ENCODE results near the gene KCND2.
A peak's percentile ranks its signal among the peaks of the same experiment; 100 is the strongest.

Gene KCND2

DNA sequence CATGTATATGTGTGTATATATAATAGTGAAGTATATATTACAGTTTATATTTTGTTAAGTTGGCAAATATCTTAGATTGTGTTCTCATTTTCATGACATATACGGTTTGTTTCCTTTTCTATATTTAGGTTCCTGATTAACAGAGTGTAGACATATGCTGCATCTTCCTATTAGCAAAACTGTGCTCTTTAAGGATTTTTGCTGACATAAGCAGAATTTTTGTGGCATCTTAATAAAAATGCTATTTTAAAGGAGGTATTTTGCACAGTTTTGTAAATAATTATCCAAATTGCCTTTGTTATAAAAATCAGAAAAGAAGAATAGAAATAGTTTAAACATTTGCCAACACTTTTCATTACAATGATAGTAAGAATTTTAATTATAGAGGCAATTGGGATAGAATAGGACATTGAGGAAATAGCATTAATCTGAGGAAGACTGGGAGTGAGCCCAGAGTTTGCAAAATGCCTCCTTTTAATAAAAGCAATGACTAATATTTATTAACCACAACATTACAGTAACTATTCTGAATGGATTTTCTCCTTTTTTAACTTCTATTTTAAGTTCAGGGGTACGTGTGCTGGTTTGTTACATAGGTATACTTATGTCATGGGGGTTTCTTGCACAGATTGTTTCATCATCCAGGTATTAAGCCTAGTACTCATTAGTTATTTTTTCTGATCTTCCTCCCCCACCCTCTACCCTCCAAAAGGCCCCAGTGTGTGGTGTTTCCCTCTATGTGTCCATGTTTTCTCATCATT is 38.2 kb downstream of the KCND2 start:
- no peak for FAIRE-seq

DNA sequence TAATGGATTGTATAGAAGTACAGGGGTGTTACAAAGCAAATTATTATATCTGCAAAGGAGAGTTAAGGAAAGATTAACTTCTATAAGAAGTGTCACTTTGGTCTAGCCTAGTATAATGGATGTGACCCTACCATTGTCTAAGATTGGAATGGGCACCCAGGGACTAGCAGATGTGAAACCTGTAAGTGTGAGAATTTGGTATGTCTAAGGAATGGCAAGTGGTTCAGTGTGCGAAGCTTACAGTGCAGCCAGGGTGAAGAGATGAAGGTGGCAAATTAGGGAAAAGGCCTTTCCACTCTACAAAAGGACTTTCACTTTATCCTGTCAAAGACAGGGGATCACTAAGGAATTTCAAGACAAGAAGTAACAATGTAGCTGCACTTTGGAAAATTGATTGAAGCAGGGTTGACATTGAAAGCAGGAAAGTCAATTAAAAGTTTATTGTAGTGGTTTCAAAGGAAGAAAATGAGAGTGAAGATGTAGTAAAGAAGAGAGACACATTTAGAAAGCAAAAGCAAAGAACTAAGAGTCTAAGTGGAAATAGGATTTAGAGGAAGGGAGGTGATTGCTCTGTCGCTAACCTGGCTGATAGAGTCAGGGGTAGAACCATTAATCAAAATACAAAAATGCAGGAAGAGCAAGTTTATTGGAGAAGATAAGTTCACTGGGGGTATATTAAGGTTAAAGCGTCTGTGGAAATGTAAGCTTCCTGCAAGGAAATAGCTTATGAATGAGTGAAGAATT is 47.4 kb downstream of the KCND2 start:
- FAIRE-seq: no peak

DNA sequence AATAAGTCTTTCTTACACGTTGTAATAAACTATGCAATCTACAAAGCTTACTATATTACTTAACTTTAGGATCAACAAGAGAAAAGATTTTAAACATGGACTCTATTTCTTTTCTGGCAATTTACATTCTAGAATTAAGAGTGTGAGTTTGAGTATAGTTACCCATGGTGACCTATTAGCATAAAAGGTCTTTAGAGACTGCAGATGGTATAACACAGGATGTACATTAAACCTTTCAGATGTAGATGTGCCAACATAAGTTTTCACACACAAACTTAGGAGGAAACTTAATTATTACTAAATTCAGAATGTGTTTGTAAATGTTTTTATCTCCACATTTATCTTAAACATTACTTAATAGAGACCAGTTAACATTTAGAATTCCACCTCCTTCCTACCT is 54.1 kb downstream of the KCND2 start:
- FAIRE-seq: peak; percentile 55

DNA sequence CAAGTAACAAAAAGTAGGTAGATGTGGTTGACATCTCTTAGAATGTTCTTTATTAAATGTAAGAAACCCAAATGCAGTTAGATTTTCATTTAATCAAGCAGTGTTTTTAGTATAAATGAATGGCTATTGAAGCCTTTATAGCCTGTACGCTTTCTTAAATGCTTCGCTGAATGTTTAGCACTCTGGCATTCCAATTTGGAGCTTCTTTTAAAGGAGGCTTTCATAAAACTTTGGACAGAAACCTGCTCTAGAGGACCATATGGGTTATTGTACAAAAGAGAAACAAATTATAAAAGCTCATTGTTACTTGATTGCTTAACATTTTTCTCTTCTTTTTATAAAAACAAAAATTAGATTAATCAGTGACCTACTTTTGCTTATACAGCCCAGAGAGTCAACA is 59.5 kb downstream of the KCND2 start:
- no peak for FAIRE-seq

DNA sequence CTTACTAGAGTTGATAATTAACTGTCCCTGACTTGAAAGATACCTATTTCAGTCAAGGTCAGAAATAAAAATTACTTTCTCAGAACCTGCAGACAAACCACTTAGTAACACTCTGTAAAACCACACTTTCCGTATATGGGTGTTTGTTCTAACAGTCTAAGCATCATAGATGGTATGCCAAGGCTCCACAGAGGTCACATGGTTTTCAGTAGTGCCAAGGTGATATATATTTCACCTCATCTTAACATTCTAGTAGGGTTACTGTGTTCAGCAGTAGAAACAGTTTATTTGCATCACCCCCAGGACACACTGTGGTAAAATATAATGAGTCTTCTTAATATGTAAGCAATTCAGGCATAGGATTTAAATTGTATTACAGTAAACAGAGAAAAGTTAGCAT is 61.5 kb downstream of the KCND2 start:
- FAIRE-seq: no peak

DNA sequence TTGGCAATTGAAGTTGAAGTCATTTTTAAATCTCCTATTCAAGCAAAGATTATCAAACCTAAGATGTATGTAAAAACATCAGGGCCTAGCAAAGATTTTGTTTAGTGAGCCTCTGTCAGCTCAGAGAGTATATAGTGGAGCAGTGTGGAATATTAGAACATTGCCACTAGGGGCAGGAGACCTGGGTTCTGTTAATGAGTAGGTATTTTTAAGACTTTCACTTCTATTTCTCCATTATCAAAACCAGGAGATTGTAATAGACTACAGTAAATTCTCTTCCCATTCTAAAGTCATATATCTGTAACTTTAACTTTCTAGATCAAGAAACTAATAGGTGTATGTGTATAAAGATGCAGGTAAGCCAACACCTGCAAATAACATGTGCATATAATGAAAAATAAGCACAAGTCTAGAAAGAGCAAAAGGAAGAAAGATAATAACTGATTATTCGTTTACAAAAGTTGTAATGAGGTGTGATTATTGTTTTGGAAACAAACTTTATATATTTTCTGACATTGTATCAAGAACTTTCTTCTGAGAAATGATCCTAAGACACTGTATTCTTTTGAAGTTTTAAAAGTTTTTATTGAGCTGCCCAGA is 64.4 kb downstream of the KCND2 start:
- FAIRE-seq: no peak

DNA sequence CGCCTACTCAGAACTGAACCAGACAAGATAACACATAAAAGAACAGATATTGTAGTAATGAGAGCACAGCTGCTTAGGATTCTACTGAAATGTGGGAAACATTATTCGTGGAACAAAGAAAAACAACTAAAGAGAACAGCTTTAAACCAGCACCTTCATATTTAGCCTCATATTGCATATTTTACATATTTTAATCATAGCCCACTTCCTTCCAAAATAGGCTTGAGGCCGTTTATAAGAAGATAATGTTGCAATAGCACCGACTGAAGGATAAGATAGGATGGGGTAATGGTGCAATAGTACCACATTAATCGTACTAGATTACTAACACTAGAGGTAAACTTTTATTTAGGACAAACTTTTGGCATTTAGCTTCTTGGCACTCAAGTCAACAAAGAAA is 71.3 kb downstream of the KCND2 start:
- FAIRE-seq: no peak

DNA sequence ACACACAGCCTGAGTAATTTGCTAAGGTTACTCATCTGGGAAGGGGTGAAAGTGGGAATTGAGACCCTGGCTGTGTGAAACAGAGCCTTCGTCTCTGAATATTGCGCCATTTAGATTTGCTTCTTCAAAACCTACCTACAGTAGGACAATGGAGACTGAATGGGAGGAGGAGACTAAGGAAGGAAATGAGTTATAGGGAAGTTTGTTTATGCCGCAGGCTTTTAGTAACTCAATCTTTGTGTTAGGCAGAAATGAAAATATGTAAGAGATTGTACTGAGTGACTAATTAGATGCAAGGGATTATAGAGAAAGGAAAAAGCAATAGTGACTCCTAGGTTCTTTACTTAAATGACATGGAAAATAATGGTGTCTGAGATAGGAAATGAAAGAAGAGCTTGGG is 80.2 kb downstream of the KCND2 start:
- no peak for FAIRE-seq

DNA sequence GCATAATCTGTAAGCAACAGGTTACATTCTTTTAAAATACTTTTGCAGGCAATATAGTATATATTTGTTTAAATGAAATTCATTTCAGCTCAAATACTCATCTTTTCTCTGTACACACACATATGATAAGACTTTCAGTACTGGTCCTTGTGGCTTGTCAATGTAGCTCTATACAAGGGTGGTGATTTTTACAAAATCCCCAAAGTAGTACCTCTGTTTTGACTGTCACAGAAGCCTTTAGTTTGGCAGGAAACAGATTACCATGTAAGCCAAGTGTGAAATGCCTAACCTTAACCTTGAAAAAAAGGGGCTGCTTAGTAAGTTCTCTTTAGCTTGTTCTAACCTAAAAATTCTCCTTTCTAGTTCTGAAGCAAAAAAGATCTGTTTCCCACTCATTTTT is 87.9 kb downstream of the KCND2 start:
- FAIRE-seq: no peak

DNA sequence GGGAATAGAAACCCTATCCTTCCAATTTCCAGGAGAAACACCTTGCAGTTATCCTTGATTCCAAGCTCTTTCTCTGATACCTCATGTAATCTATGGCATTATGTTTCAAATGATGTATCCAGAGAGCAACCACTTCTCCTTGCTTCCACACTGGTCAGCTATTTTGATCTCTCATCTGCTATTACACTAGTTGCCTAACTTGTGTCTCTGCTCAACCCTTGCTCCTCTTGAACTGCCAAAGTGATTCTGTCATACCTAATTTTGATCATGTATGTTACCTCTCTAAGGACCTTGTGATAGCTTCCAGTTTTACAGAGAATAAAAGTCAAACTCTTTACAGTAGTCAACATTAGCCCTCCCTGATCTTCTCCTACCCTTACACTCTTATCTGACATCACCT is 90.4 kb downstream of the KCND2 start:
- FAIRE-seq: no peak

DNA sequence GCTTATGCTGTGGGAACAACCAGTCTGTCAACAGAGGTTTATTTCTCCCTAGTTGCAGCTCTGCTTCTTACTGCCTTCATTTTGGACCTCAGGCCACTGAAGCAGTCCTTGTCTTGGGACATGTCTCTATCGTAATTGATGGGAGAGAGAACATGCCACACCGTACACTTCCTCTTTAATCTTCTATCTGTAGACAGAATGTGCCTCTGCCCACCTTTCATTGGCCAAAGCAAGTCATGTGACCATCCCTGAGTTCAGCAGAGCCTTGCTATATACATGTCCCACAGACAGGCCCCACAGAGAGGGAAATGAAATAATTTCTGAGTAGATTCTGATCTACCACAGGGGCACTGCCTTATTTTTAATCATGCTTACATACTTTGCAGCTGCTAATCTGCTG is 98.0 kb downstream of the KCND2 start:
- no peak for FAIRE-seq

DNA sequence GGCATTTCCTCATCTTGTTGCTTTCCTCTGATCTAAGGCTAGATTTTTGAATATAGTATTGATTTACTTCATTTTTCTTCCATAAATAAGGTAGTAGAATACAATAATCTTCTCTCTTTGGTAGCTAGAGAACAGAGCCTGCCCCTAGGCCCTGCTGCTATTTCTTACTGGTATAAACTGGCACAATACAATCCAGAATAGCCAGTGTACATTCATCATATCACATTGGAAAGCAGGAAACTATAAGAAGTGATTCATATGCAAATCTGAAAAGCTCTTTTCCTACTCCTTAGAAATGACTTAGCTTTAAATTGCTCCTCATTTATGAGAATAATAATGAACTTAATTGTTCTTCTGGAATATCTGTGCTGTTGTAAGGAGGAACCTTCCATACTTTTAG is 100.2 kb downstream of the KCND2 start:
- FAIRE-seq: no peak

DNA sequence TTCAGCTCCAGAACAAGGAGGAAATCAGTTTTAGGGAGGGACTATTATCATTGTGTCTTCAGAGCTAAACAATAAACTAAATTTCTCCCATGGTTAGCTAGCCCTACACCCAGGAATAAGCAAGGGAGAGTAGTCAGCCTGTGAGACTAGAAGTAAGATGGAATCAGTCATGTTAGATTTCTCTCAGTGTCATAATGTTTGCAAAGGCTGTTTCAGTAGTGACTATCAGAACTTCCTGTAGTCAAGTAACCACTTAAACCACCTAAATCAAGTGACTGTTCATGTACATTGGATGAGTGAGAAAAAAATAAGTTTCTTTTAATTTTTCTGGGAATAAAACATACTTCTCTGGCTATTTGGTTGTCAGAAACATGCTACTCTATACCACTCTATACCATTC is 121.6 kb downstream of the KCND2 start:
- no peak for FAIRE-seq

DNA sequence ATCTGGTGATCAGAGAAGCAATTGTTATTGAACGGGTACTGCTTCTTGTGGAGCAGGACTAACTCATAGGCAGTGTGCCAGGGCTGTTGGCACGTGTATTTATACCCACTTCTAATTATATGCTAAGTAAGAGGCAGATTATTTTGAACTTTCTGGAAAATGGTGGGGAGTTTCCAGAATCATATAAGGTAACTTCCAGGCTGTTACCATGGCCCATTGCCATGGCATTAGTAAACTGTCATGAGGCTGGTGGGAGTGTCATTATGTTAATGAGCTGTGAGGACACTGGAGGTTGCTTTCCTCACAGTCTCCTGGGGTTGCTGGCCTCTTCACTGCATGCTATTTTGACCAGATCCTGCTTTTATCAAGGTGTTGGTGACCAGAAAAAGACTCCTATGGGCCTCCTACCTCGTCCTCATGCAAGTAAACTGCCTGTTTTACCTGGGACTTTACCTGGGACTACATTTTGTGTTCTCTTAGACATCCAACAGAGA is 122.6 kb downstream of the KCND2 start:
- no peak for FAIRE-seq

DNA sequence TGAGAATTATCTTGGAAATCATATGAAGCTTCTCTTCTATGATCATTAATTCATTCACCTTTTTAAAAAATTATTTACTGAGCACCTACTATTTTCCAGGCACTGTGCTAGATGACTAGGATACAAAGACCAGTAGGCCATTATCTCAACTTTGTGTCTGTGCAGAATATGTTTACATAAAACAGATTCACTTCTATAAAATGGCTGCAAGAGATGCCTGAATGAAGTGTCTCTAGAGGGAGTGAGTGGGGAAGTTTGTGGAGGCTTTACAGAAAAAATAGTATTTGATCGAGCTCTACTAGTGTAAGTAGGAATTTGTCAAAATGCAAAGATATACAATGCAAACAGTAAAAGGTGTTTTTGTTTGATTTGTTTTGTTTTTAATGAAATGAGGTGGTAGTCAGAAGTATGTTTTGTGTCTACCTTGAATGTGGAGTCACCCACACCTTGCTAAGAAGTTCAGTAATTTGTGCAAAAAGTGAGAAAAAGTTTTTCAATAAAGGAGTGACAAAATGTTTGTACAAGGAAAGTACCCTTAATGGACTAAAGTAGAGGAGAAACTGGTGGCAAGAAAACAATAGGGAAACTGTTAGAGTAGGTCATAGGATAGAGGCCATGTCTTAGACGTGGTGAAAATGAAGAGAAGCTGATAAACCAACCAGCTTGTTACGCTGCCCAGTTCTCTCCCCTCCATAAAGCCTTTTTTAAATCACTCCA is 125.5 kb downstream of the KCND2 start:
- no peak for FAIRE-seq

DNA sequence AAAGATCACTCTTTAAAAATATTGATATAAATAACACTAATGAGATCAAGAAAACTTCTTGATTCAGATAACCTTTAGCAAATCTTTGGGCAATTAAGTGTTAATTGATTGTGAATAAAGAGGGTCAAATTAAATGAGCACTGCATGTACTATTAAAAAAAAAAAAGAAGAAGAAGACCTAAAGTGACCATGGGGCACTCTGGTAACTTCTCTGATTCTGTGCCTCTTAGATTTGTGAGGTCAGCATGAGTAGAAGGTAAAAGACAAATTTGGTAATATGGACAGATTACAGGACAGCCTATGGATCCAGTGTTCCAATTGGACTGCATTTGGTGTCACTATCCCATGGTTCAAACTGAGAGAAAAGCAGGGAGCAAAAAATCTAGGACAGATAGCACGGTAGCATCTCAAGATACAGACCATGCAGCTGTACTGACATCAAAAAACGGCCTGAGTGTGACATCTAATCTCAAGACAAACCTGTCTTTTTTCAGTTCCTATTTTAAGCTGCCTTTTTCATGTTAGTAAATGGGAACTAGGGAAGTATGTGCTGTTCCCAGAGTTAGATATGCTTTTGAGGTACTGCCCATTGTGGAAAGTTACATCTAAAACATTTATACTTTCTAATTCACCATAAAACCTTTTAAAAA is 128.0 kb downstream of the KCND2 start:
- FAIRE-seq: no peak

DNA sequence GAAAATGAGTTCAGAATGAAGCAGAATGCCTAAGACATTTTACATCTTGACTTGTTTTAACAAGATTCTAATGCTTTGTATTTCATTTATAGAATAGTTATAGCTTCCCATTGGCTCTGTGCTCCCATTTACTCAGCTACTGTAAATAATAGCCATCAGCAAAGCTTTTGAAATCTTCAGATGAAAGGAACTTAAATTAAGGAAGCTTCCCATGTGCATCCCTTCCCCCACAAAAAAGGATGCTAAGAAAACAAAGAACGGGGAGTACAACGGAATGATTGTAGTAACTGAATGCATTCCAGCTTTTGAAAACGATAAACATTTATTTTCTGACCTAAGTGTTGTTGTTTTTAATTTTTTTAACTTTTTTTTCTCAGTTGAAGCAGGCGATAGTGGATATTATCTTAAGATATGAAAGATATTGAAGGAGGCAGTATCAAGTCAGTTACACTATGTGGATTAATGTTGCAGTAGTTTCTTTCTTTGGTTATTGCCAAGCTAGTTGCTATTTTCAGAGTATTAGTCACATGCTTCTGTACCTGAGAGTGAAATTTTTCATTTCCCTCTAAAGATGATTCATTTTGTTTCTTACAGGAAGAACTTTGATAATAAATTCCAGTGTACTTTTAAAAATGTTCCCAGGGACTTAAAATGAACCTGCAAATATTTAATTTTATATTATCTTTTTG is 129.2 kb downstream of the KCND2 start:
- FAIRE-seq: no peak

DNA sequence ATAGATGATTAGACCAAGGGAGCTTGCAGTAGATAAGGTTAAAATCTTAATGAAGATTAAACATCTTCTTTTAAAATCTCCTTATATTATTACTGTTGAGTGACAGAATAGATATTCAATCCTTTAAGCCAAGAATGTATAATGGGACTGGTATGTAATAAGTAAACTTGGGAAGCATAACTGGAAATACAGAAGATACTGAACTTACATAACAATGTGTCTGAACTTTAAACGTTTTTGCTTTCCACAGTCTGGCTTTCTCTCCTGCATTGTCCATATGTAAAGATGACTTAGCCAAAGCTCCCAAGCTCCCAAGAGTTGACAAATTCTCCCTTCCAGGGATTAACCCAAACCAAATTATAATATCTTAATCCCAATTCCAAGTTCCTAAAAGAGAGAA is 129.8 kb downstream of the KCND2 start:
- FAIRE-seq: no peak

DNA sequence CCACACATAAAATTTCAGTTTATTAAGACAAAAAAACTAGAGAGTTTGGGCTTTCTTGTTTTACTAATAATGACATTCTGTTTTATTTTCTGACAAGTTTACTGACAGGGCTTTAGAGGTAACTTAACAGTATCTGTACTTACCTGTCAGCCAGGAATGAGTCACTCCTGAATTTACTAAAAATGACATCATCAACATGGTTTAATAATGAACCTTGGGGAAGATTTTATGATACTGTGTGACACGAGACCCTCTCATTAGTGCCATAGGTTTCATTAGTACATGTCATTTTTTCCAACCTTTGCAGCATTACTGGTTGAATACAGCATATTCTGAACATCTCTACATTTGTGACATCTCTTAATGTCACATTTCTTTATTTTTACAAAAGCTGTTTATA is 131.1 kb downstream of the KCND2 start:
- FAIRE-seq: no peak

DNA sequence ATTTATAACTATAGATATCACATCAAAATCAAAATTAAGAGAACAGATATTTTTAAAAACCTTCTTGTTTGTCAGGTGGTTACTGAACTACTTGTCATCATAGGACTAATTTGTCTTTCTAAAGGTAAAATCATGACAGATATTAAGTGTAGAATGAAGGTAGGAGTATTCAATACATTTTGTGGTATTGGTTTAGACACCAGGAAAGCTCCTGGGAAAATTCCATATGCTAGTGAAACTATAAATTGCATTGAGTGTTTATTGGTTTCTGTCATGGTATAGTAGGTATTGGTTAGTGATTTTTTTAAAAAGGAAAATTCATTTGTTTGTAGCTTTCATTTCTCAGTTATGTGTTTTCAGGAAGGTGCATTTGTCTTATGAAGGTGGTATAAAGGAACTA is 132.7 kb downstream of the KCND2 start:
- FAIRE-seq: no peak

DNA sequence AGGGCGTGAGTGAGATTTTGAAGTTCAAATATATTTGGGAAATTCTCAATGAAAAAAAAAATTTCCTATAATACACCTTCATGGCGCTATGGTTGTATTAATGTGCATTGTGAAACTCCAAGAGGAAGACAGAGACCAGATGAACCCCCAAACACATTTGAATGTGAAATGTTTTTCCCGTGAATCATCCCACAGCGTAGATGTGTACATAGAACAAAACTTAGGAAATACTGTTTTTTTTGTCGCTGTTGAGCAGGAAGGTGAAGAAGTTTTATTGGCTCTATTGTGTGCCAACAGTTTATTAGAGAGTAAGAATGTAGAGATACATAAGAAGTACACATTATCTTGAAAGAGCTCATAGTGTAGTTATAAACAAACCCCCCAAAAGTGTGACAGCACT is 134.0 kb downstream of the KCND2 start:
- no peak for FAIRE-seq
